Tibial artery (tissue), 4 donors: Measurements from ENCODE around the gene GON4L.
"Not testable (repeated sequence)": the region's sequence is repeated elsewhere in the genome, so short reads cannot be mapped to it uniquely, and the experiment has no call there.

ENCODE experiments used
- DNase-seq, 2 donors: peaks; one replicate each; pipeline ENCODE4 v3.0.0-alpha.2; 2019
- H3K27ac ChIP-seq, 2 donors: fragments of 200-600 bp; sonication (generic) in 1 of 2; 1 replicate in 1 of 2; 2 replicates in 1 of 2; pipeline ENCODE4 v1.5.1; 2018 to 2019; ENCODE audit warnings: mild to moderate bottlenecking in 1 of 2
- H3K27me3 ChIP-seq, 2 donors: fragments of 200-600 bp; sonication (generic) in 1 of 2; one replicate each; pipeline versions ENCODE4 v1.5.1 to v1.6.0; 2016 to 2019
- H3K36me3 ChIP-seq, 3 donors: fragments of 200-600 bp; sonication (generic) in 2 of 3; one replicate each; pipeline ENCODE4 v1.5.1; 2016 to 2019; ENCODE audit warnings: mild to moderate bottlenecking in 2 of 3
- H3K4me1 ChIP-seq, 4 donors: fragments of 200-600 bp; sonication (generic) in 2 of 4; 1 replicate in 3 of 4; 2 replicates in 1 of 4; pipeline ENCODE4 v1.5.1; 2016 to 2019
- H3K4me3 ChIP-seq, 2 donors: fragments of 200-600 bp; sonication (generic) in 1 of 2; 1 replicate in 1 of 2; 2 replicates in 1 of 2; pipeline ENCODE4 v1.5.1; 2018 to 2019; ENCODE audit warnings: mild to moderate bottlenecking in 2 of 2
- H3K9me3 ChIP-seq, 3 donors: fragments of 200-600 bp; sonication (generic) in 1 of 3; one replicate each; pipeline ENCODE4 v1.5.1; 2016 to 2019
- intact Hi-C: fragments of 100-400 bp; cut with DNase I; formaldehyde crosslinking; loops from one replicate; pipeline ENCODE4 v1.15.0; 2023; ENCODE audit warnings: low total_unique reads
- TF ChIP-seq, protein P1 (sequence below), 2 experiments: fragments of 200-600 bp in 1 of 2; fragments of 450-650 bp in 1 of 2; IDR thresholded peaks; one replicate each; pipeline ENCODE4 v1.5.1; 2017 to 2019; ENCODE audit warnings: antibody characterized with exemption in 2 of 2, mild to moderate bottlenecking in 1 of 2, moderate library complexity in 1 of 2

The GON4L gene

DNA sequence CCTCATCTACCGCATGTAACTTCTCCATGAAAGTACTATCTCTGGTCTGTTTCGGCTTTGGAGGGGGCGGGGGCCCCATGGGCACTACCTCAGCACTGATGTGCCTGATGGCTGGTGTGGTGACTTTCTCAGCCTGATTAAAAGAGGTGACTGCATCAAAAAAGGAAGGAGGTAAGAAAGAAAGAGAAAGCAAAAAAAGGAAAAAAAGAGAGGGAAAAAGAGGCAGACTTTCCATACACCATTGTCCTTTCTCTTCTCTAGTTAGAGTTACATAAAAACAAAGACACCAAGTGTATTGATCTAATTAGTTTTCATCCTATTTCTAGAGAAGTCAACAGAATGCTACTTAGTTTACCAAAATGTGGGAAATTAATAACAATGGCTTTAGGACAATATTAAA, 43.3 kb downstream of the GON4L start:
- intact Hi-C loops, result no loop called here
- Histone ChIP-seq H3K4me3 (no peak overlapping the region), H3K36me3 (peaks cover 15 to 79% (median 59%) of the 10 kb centered on the region in 3 donors), H3K27ac (no peak overlapping the region), H3K27me3 (no peaks in the 10 kb centered on the region), H3K4me1 (no peaks in the 10 kb centered on the region), H3K9me3 (no peaks in the 10 kb centered on the region)
- DNase-seq, result no peak
- TF ChIP-seq, protein P1, sequence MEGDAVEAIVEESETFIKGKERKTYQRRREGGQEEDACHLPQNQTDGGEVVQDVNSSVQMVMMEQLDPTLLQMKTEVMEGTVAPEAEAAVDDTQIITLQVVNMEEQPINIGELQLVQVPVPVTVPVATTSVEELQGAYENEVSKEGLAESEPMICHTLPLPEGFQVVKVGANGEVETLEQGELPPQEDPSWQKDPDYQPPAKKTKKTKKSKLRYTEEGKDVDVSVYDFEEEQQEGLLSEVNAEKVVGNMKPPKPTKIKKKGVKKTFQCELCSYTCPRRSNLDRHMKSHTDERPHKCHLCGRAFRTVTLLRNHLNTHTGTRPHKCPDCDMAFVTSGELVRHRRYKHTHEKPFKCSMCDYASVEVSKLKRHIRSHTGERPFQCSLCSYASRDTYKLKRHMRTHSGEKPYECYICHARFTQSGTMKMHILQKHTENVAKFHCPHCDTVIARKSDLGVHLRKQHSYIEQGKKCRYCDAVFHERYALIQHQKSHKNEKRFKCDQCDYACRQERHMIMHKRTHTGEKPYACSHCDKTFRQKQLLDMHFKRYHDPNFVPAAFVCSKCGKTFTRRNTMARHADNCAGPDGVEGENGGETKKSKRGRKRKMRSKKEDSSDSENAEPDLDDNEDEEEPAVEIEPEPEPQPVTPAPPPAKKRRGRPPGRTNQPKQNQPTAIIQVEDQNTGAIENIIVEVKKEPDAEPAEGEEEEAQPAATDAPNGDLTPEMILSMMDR (IDR thresholded peaks at IDR 0.05), result no peak

DNA sequence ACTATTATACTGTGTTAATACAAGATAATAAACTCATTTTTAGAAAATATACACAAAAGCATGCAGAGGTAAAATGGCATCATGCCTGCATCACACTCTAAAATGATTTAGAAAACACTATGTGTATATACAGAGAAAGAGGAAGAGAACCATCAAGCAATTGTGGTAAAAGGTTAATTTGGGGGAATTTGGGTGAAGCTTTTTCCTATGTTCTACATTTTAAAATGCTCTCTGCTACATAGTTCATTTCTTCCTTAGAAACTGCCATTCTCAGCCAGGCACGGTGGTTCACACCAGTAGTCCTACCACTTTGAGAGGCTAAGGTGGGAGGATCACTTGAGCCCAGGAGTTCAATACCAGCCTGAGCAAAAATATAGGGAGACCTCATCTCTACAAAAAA, 44.1 kb downstream of the GON4L start:
- Histone ChIP-seq H3K9me3 (no peaks in the 10 kb centered on the region), H3K36me3 (peaks cover 15 to 79% (median 55%) of the 10 kb centered on the region in 3 donors), H3K4me3 (no peak overlapping the region), H3K27ac (no peak overlapping the region), H3K27me3 (no peaks in the 10 kb centered on the region), H3K4me1 (no peaks in the 10 kb centered on the region)
- intact Hi-C loops, result no loop called here
- TF ChIP-seq, protein P1 (IDR thresholded peaks at IDR 0.05), result no peak
- no peak for DNase-seq

DNA sequence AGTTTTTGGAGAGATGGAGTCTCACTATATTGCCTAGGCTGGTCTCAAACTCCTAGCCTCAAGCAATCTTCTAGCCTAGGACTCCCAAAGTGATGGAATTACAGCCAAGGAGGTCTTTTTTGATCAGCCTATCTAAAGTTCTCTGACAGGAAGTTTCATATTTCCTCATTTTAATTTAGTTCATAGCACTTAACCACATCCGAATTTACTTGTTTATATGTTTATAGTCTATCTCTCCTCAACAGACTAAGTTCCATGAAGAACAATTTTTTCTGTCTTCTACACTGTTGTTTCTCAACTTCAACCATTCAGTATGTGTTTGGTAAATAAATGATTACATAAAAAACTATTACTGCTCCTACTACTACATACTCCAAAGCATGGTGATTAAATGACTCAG, 47.9 kb downstream of the GON4L start:
- intact Hi-C loops, result no loop called here
- Histone ChIP-seq H3K27ac (no peak overlapping the region), H3K4me1 (no peaks in the 10 kb centered on the region), H3K4me3 (no peak overlapping the region), H3K9me3 (no peaks in the 10 kb centered on the region), H3K36me3 (peaks cover 29 to 71% (median 55%) of the 10 kb centered on the region in 3 donors), H3K27me3 (no peaks in the 10 kb centered on the region)
- TF ChIP-seq, protein P1 (IDR thresholded peaks at IDR 0.05), result no peak
- no peak for DNase-seq

DNA sequence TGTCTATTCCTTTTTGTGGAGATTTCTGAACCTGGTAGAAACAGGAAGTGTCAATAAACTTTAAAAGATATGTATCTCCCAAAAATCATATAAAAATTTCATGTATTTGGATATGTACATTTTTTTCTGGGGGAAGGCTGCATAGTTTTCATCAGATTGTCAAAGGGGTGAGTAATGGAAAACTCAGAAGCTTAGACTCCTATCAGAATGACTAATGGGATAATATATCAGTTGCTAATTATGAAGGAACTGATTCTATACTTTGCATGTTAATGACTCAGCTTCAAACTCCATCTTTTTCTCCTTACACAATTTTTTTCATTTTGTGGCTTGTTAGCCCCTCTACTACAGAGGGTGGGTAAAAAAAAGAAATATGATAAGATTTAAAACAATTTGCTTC, 55.9 kb downstream of the GON4L start:
- no peak overlapping the region for H3K4me3 ChIP-seq
- H3K9me3 ChIP-seq, result no peaks in the 10 kb centered on the region
- intact Hi-C loops, result no loop called here
- H3K4me1 ChIP-seq, result no peaks in the 10 kb centered on the region
- H3K27me3 ChIP-seq, result no peaks in the 10 kb centered on the region
- TF ChIP-seq, protein P1 (IDR thresholded peaks at IDR 0.05), result no peak
- no peak overlapping the region for H3K27ac ChIP-seq
- peaks cover 50 to 80% (median 51%) of the 10 kb centered on the region in 3 donors for H3K36me3 ChIP-seq
- no peak for DNase-seq

DNA sequence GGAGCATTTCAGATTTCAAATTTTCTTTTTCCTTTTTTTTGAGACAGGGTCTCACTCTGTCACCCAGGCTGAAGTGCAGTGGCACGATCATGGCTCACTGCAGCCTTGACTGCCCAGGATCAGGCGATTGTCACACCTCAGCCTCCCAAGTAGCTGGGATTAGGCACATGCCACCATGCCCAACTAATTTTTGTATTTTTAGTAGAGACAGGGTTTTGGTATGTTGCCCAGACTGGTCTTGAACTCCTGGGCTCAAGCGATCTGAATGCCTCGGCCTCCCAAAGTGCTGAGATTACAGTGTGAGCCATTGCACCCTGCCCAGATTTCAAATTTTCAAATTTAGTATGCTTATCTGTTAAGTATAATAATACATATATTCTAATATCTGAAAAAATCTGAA, 61.4 kb downstream of the GON4L start:
- DNase-seq, H3K27ac ChIP-seq, H3K9me3 ChIP-seq, intact Hi-C loops, H3K27me3 ChIP-seq, H3K4me3 ChIP-seq, H3K4me1 ChIP-seq: not testable (repeated sequence)
- peaks cover 51 to 83% (median 62%) of the 10 kb centered on the region in 3 donors for H3K36me3 ChIP-seq

DNA sequence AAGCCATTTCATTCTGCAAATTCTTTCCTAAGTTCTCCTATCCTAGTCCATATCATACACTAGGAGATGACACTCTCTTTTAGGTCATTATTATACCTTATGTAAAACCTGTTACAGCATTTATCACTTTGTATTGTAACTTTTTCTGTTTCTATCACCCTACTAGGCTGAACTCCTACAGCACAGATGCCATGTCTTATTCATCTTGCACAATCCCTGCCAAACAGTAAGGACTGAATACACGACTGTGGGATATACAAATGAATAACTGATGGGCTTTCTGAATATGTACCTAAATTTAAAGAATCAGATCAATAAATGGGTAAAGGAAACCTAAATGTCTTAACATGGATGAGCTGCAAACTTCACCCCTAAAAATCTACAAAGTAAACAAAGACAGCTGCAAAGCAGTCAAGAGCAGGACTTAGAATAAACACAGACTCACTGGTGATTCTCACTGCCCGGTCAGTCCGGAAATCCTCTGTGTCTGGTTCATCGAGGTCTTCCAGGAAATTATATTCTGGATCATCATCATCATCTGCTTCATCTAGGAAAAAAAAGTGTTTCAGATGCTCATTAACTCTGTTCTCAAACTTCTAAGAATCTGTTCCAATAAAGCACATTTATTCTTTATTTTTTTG, 62.3 kb downstream of the GON4L start:
- H3K4me1 ChIP-seq, result no peaks in the 10 kb centered on the region
- TF ChIP-seq, protein P1 (IDR thresholded peaks at IDR 0.05), result no peak
- intact Hi-C loops, result no loop called here
- DNase-seq, result no peak
- H3K27ac ChIP-seq, result no peak overlapping the region
- H3K4me3 ChIP-seq, result no peak overlapping the region
- H3K9me3 ChIP-seq, result no peaks in the 10 kb centered on the region
- H3K36me3 ChIP-seq, result peaks cover 50 to 83% (median 61%) of the 10 kb centered on the region in 3 donors
- no peaks in the 10 kb centered on the region for H3K27me3 ChIP-seq
